Ishikawa (cell line): ENCODE results near the gene RBCK1.

Experiments
- FOXM1 ChIP-seq: IDR thresholded peaks from 2 replicates; pipeline ENCODE4 v1.6.1; 2012; ENCODE audit warnings: low read depth, borderline replicate concordance
- RAD21 ChIP-seq: IDR thresholded peaks from 2 replicates; pipeline ENCODE4 v1.6.1; 2012; ENCODE audit warnings: low read depth

DNA sequence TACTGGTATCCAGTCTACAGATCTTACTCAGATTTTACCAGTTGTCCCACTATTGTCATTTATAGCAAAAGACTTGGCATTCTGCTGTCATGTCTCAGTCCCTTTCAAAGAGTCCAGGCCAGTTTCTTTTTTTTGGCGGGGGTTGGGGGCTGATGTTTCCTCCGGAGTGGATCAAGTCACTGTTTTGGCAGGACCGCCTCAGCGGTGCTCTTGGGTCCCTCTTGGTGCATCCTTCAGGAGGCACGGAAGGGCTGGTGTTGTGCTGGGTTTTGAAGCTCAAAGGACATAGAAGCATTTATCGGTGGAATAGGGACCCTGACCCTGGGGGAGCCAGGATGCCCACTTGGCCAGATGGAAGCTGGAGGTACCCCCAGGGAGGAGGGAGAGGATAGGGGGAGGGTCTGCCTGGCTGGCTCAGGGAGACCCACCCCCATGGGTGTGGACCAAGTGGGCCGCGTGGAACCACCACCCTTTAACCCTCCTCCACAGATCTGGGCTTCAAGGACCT lies 10.8 kb downstream of the RBCK1 start:
- no peak for TF ChIP-seq FOXM1
- no peak for TF ChIP-seq RAD21
